ENCODE data around the gene NCOA3.

NCOA3 gene

DNA sequence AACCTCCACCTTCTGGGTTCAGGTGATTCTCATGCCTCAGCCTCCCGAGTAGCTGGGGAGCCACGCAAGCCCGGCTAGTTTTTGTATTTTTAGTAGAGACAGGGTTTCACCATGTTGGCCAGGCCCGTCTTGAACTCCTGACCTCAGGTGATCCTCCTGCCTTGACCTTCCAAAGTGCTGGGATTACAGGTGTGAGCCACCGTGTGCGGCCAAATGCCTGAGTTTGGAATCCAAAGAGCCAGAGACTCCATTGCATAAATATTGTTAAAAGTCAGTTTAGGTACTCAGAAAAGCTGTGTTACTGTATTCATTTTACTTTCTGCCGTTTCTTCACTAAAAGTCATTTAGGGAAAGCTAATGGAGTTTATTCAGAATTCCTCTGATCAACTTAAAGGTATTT is 146.3 kb downstream of the NCOA3 start:
- Histone ChIP-seq H3K9me3 (ENCODE audit: control insufficient read depth, low read length) (no peaks in the 10 kb centered on the region), H3K4me1 (ENCODE audit: control insufficient read depth, insufficient read depth, low read length, poor library complexity, severe bottlenecking) (no peaks in the 10 kb centered on the region), H3K27me3 (replicated peaks; ENCODE audit: control insufficient read depth, insufficient read depth, low read length, poor library complexity, severe bottlenecking) (no peaks in the 10 kb centered on the region), H3K4me3 (ENCODE audit: insufficient read depth, low read depth, low read length, poor library complexity, severe bottlenecking) (no peak overlapping the region), H3K36me3 (ENCODE audit: control insufficient read depth, insufficient read depth, low read length) (peaks cover 66% of the 10 kb centered on the region), H3K27ac (ENCODE audit: insufficient read depth, low read length, poor library complexity, severe bottlenecking) (no peak overlapping the region)
- no peak for DNase-seq

- Histone ChIP-seq H3K36me3 (ENCODE audit: control insufficient read depth, insufficient read depth, low read length) (peaks cover 66% of the 10 kb centered on the region), H3K27me3 (replicated peaks; ENCODE audit: control insufficient read depth, insufficient read depth, low read length, poor library complexity, severe bottlenecking) (no peaks in the 10 kb centered on the region), H3K4me1 (ENCODE audit: control insufficient read depth, insufficient read depth, low read length, poor library complexity, severe bottlenecking) (no peaks in the 10 kb centered on the region), H3K9me3 (ENCODE audit: control insufficient read depth, low read length) (no peaks in the 10 kb centered on the region), H3K4me3 (ENCODE audit: insufficient read depth, low read depth, low read length, poor library complexity, severe bottlenecking) (no peak overlapping the region), H3K27ac (ENCODE audit: insufficient read depth, low read length, poor library complexity, severe bottlenecking) (no peak overlapping the region)
- no peak for DNase-seq
These were observed 147.3 kb downstream of the NCOA3 start for GRCh38 chr20:47648943-47649342.

DNA sequence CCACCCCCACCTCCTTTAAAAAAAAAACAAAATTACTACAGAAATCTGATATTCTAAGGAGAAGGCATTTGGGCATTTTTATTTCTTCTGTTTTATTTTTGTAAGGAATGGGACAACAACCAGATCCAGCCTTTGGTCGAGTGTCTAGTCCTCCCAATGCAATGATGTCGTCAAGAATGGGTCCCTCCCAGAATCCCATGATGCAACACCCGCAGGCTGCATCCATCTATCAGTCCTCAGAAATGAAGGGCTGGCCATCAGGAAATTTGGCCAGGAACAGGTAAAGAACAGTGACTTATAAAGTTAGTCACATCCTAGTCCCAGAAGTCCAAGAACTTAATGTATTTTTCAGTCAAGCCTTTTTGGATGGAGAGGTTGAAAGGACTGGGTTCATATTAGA is 150.6 kb downstream of the NCOA3 start:
- Histone ChIP-seq H3K36me3 (ENCODE audit: control insufficient read depth, insufficient read depth, low read length) (peaks cover 52% of the 10 kb centered on the region), H3K27ac (ENCODE audit: insufficient read depth, low read length, poor library complexity, severe bottlenecking) (no peak overlapping the region), H3K4me1 (ENCODE audit: control insufficient read depth, insufficient read depth, low read length, poor library complexity, severe bottlenecking) (no peaks in the 10 kb centered on the region), H3K27me3 (replicated peaks; ENCODE audit: control insufficient read depth, insufficient read depth, low read length, poor library complexity, severe bottlenecking) (no peaks in the 10 kb centered on the region), H3K4me3 (ENCODE audit: insufficient read depth, low read depth, low read length, poor library complexity, severe bottlenecking) (no peak overlapping the region), H3K9me3 (ENCODE audit: control insufficient read depth, low read length) (no peaks in the 10 kb centered on the region)
- DNase-seq = no peak

DNA sequence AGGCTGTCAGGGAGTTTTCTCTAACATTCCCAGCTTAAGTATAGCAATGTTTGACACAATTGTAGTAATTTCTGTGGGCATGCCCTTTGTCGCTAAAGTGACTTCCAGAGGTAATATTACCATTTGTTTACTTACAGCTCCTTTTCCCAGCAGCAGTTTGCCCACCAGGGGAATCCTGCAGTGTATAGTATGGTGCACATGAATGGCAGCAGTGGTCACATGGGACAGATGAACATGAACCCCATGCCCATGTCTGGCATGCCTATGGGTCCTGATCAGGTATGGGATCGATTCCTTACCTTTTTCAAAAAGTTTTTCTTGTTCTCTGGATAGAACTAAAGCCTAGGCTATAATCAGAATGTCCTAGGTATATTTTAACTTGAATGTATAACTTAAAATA is 151.1 kb downstream of the NCOA3 start:
- no peak overlapping the region for H3K4me3 ChIP-seq (ENCODE audit: insufficient read depth, low read depth, low read length, poor library complexity, severe bottlenecking)
- DNase-seq = no peak
- no peak overlapping the region for H3K27ac ChIP-seq (ENCODE audit: insufficient read depth, low read length, poor library complexity, severe bottlenecking)
- H3K4me1 ChIP-seq (ENCODE audit: control insufficient read depth, insufficient read depth, low read length, poor library complexity, severe bottlenecking) = no peaks in the 10 kb centered on the region
- peaks cover 52% of the 10 kb centered on the region for H3K36me3 ChIP-seq (ENCODE audit: control insufficient read depth, insufficient read depth, low read length)
- no peaks in the 10 kb centered on the region for H3K9me3 ChIP-seq (ENCODE audit: control insufficient read depth, low read length)
- no peaks in the 10 kb centered on the region for H3K27me3 ChIP-seq (replicated peaks; ENCODE audit: control insufficient read depth, insufficient read depth, low read length, poor library complexity, severe bottlenecking)

- H3K9me3 ChIP-seq (ENCODE audit: control insufficient read depth, low read length) = no peaks in the 10 kb centered on the region
- no peak overlapping the region for H3K4me3 ChIP-seq (ENCODE audit: insufficient read depth, low read depth, low read length, poor library complexity, severe bottlenecking)
- no peaks in the 10 kb centered on the region for H3K4me1 ChIP-seq (ENCODE audit: control insufficient read depth, insufficient read depth, low read length, poor library complexity, severe bottlenecking)
- DNase-seq = no peak
- peaks cover 47% of the 10 kb centered on the region for H3K36me3 ChIP-seq (ENCODE audit: control insufficient read depth, insufficient read depth, low read length)
- no peaks in the 10 kb centered on the region for H3K27me3 ChIP-seq (replicated peaks; ENCODE audit: control insufficient read depth, insufficient read depth, low read length, poor library complexity, severe bottlenecking)
- no peak overlapping the region for H3K27ac ChIP-seq (ENCODE audit: insufficient read depth, low read length, poor library complexity, severe bottlenecking)
These were observed 152.2 kb downstream of the NCOA3 start for GRCh38 chr20:47653869-47654268.

GRCh38 chr20:47654370-47654769 is 152.7 kb downstream of the NCOA3 start:
- Histone ChIP-seq H3K9me3 (ENCODE audit: control insufficient read depth, low read length) (no peaks in the 10 kb centered on the region), H3K36me3 (ENCODE audit: control insufficient read depth, insufficient read depth, low read length) (peaks cover 42% of the 10 kb centered on the region), H3K4me1 (ENCODE audit: control insufficient read depth, insufficient read depth, low read length, poor library complexity, severe bottlenecking) (no peaks in the 10 kb centered on the region), H3K4me3 (ENCODE audit: insufficient read depth, low read depth, low read length, poor library complexity, severe bottlenecking) (no peak overlapping the region), H3K27me3 (replicated peaks; ENCODE audit: control insufficient read depth, insufficient read depth, low read length, poor library complexity, severe bottlenecking) (no peaks in the 10 kb centered on the region), H3K27ac (ENCODE audit: insufficient read depth, low read length, poor library complexity, severe bottlenecking) (no peak overlapping the region)
- DNase-seq = no peak

DNA sequence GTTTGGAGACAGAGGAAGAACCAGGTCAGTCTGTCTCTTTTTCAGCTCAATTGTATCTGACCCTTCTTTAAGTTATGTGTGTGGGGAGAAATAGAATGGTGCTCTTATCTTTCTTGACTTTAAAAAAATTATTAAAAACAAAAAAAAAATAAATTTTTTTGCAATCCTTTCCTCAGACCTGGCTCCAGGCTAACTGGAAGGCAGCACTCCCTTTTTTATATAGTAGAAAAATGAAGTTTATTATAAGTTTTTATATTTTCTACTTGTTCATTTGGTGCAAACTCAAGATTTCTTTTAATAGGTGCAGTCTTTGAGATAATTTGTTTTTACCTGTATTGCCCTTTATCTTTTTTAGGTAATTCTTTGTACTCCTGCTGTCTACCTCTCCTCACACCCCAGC is 153.9 kb downstream of the NCOA3 start:
- peaks cover 40% of the 10 kb centered on the region for H3K36me3 ChIP-seq (ENCODE audit: control insufficient read depth, insufficient read depth, low read length)
- H3K9me3 ChIP-seq (ENCODE audit: control insufficient read depth, low read length) = no peaks in the 10 kb centered on the region
- no peak overlapping the region for H3K27ac ChIP-seq (ENCODE audit: insufficient read depth, low read length, poor library complexity, severe bottlenecking)
- DNase-seq = no peak
- no peak overlapping the region for H3K4me3 ChIP-seq (ENCODE audit: insufficient read depth, low read depth, low read length, poor library complexity, severe bottlenecking)
- H3K4me1 ChIP-seq (ENCODE audit: control insufficient read depth, insufficient read depth, low read length, poor library complexity, severe bottlenecking) = no peaks in the 10 kb centered on the region
- H3K27me3 ChIP-seq (replicated peaks; ENCODE audit: control insufficient read depth, insufficient read depth, low read length, poor library complexity, severe bottlenecking) = no peaks in the 10 kb centered on the region

DNA sequence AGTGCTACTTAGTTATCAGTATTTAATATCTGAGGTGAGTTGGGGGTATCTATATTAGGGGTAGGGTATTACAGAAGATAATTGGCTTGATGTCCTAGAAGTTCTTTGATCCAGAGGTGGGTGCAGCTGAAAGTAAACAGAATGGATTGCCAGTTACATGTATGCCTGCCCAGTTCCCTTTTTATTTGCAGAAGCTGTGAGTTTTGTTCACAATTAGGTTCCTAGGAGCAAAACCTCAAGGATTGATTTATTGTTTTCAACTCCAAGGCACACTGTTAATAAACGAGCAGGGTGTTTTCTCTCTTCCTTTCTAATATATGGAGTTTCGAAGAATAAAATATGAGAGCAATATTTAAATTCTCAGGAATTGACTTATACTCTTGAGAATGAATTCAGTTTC is 154.6 kb downstream of the NCOA3 start:
- Histone ChIP-seq H3K27ac (ENCODE audit: insufficient read depth, low read length, poor library complexity, severe bottlenecking) (no peak overlapping the region), H3K36me3 (ENCODE audit: control insufficient read depth, insufficient read depth, low read length) (peaks cover 33% of the 10 kb centered on the region)
- DNase-seq = no peak

DNA sequence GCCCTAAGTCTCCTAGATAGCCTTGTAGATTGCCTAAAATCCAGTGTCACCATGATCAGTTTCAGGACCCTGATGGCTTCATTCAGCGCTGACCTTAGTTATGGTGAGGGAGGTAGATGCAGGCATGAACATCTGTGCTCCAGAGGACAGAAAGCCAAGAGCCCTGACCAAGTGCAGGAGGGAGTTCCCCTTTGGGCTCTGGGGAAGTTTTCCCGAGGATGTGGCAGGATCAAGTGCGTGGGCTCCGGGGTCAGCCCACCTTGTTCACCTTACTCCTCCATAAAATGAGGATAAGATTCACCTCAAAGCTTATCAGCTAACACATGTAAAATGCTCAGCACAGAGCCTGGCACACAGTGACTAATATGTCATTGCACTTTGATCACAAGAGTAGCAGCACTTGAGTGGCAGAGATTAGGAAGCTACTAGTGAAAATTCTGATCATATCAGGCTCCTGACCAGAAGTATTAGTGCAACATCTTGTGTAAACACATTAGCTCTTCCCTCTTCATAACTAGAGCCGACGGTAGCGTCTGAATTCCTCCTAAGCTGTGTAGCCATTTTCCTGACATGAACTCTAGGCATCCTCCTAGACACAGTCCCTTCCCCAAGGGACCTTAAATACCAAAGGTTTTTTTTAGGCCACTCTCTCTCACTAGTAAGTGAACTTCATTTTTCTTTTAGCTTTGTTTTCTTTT is 158.4 kb downstream of the NCOA3 start:
- no peaks in the 10 kb centered on the region for H3K9me3 ChIP-seq (ENCODE audit: control insufficient read depth, low read length)
- H3K36me3 ChIP-seq (ENCODE audit: control insufficient read depth, insufficient read depth, low read length) = peaks cover 3% of the 10 kb centered on the region
- no peaks in the 10 kb centered on the region for H3K4me1 ChIP-seq (ENCODE audit: control insufficient read depth, insufficient read depth, low read length, poor library complexity, severe bottlenecking)
- H3K27ac ChIP-seq (ENCODE audit: insufficient read depth, low read length, poor library complexity, severe bottlenecking) = no peak overlapping the region
- no peaks in the 10 kb centered on the region for H3K27me3 ChIP-seq (replicated peaks; ENCODE audit: control insufficient read depth, insufficient read depth, low read length, poor library complexity, severe bottlenecking)
- no peak overlapping the region for H3K4me3 ChIP-seq (ENCODE audit: insufficient read depth, low read depth, low read length, poor library complexity, severe bottlenecking)
- no peak for DNase-seq

More for the DNA sequence above, 154.6 kb downstream of the NCOA3 start:
- Histone ChIP-seq H3K4me1 (ENCODE audit: control insufficient read depth, insufficient read depth, low read length, poor library complexity, severe bottlenecking) (no peaks in the 10 kb centered on the region), H3K9me3 (ENCODE audit: control insufficient read depth, low read length) (no peaks in the 10 kb centered on the region), H3K4me3 (ENCODE audit: insufficient read depth, low read depth, low read length, poor library complexity, severe bottlenecking) (no peak overlapping the region), H3K27me3 (replicated peaks; ENCODE audit: control insufficient read depth, insufficient read depth, low read length, poor library complexity, severe bottlenecking) (no peaks in the 10 kb centered on the region)

DNA sequence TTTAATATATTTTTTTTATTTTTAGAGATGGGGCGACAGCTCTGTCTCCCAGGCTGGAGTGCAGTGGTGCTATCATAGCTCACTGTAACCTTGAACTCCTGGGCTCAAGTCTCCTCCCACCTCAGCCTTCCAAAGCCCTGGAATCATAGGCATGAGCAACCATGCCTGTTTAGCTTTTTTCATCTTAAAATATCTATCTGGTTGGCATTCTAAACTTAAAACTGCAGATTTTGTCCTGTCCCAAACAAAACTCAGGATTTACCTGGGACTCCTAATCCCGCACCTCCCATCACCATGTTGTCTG is 158.9 kb downstream of the NCOA3 start:
- Histone ChIP-seq H3K27ac (ENCODE audit: insufficient read depth, low read length, poor library complexity, severe bottlenecking) (no peak overlapping the region), H3K4me3 (ENCODE audit: insufficient read depth, low read depth, low read length, poor library complexity, severe bottlenecking) (no peak overlapping the region), H3K9me3 (ENCODE audit: control insufficient read depth, low read length) (no peaks in the 10 kb centered on the region), H3K27me3 (replicated peaks; ENCODE audit: control insufficient read depth, insufficient read depth, low read length, poor library complexity, severe bottlenecking) (no peaks in the 10 kb centered on the region), H3K4me1 (ENCODE audit: control insufficient read depth, insufficient read depth, low read length, poor library complexity, severe bottlenecking) (no peaks in the 10 kb centered on the region), H3K36me3 (ENCODE audit: control insufficient read depth, insufficient read depth, low read length) (peaks cover 3% of the 10 kb centered on the region)
- DNase-seq = no peak
